HEK293 (cell line): ENCODE measurements around the gene FHL3.
"Not testable (repeated sequence)": the region's sequence is repeated elsewhere in the genome, so short reads cannot be mapped to it uniquely, and the experiment has no call there.

Experiments
- CTCF ChIA-PET: fragments of 350-600 bp; formaldehyde crosslinking; extraction: SDS; loops from one replicate; lab custom pipeline; 2021; ENCODE audit warnings: antibody characterized with exemption; lab: Yijun Ruan, JAX
- POLR2A ChIA-PET: fragments of 300-600 bp; formaldehyde crosslinking; extraction: SDS; loops from one replicate; lab custom pipeline; 2020; ENCODE audit warnings: antibody characterized with exemption, inconsistent platforms; lab: Yijun Ruan, JAX
- H3K27ac ChIP-seq: fragments of 200-500 bp; sonication (Bioruptor generic); 2 replicates; pipeline ENCODE4 v1.5.1; 2014; ENCODE audit warnings: low read depth, low read length, control low read depth, inconsistent platforms; ENCODE audit errors: extremely low read depth
- H3K36me3 ChIP-seq, 2 experiments: fragments of 200-500 bp in 1 of 2; sonication (Bioruptor generic) in 1 of 2; 1 replicate in 1 of 2; 2 replicates in 1 of 2; pipeline ENCODE4 v1.5.1; 2014 to 2017; ENCODE audit warnings: inconsistent platforms in 2 of 2, low read length in 2 of 2; ENCODE audit not compliant: control insufficient read depth in 2 of 2, insufficient read depth in 1 of 2
- H3K4me1 ChIP-seq: fragments of 200-500 bp; sonication (Bioruptor generic); 2 replicates; pipeline ENCODE4 v1.5.1; 2014; ENCODE audit warnings: mild to moderate bottlenecking, low read length, inconsistent platforms; ENCODE audit not compliant: control insufficient read depth, insufficient read depth
- H3K4me3 ChIP-seq: 2 replicates; pipeline ENCODE4 v1.5.1; 2011; ENCODE audit warnings: low read depth, mild to moderate bottlenecking, control low read depth, low read length, moderate library complexity
- H3K9me3 ChIP-seq: fragments of 200-500 bp; sonication (Bioruptor generic); 2 replicates; pipeline ENCODE4 v1.5.1; 2014; ENCODE audit warnings: low read depth, low read length, inconsistent platforms; ENCODE audit not compliant: control insufficient read depth, insufficient read depth
- BCL6B ChIP-seq: fragments of 450-650 bp; formaldehyde crosslinking; IDR thresholded peaks from 2 replicates; pipeline ENCODE4 v1.5.1; 2017; ENCODE audit warnings: missing biosample characterization, missing genetic modification characterization
- CTCF ChIP-seq: fragments of 450-650 bp; formaldehyde crosslinking; IDR thresholded peaks from 2 replicates; pipeline ENCODE4 v1.5.1; 2016; ENCODE audit warnings: missing biosample characterization, missing genetic modification characterization
- FEZF1 ChIP-seq: fragments of 450-650 bp; formaldehyde crosslinking; IDR thresholded peaks from 2 replicates; pipeline ENCODE4 v1.5.1; 2016; ENCODE audit warnings: missing biosample characterization, missing genetic modification characterization
- TRIM28 ChIP-seq: IDR thresholded peaks from 2 replicates; pipeline ENCODE4 v1.6.1; 2011; ENCODE audit warnings: low read length, control low read depth, borderline replicate concordance
- ZBTB21 ChIP-seq: fragments of 450-650 bp; formaldehyde crosslinking; IDR thresholded peaks from 2 replicates; pipeline ENCODE4 v1.5.1; 2017; ENCODE audit warnings: missing biosample characterization, missing genetic modification characterization
- ZNF10 ChIP-seq: fragments of 450-650 bp; formaldehyde crosslinking; IDR thresholded peaks from 2 replicates; pipeline ENCODE4 v1.5.1; 2017; ENCODE audit warnings: missing biosample characterization, missing genetic modification characterization
- ZNF121 ChIP-seq: fragments of 450-650 bp; formaldehyde crosslinking; IDR thresholded peaks from 2 replicates; pipeline ENCODE4 v1.5.1; 2016; ENCODE audit warnings: missing biosample characterization, missing genetic modification characterization
- ZNF26 ChIP-seq: fragments of 450-650 bp; formaldehyde crosslinking; IDR thresholded peaks from 2 replicates; pipeline ENCODE4 v1.5.1; 2016; ENCODE audit warnings: missing biosample characterization, missing genetic modification characterization
- ZNF274 ChIP-seq, 2 experiments: fragments of 200-500 bp in 1 of 2; fragments of 450-650 bp in 1 of 2; sonication (Bioruptor generic) in 1 of 2; formaldehyde crosslinking in 1 of 2; IDR thresholded peaks; 2 replicates each; pipeline versions ENCODE4 v1.5.1 to v1.6.1; 2014 to 2016; ENCODE audit warnings: borderline replicate concordance in 1 of 2, inconsistent platforms in 1 of 2, low read length in 1 of 2, missing biosample characterization in 1 of 2, missing genetic modification characterization in 1 of 2
- ZNF292 ChIP-seq: fragments of 450-650 bp; formaldehyde crosslinking; IDR thresholded peaks from 2 replicates; pipeline ENCODE4 v1.5.1; 2016; ENCODE audit warnings: low read depth, missing biosample characterization, missing genetic modification characterization, borderline replicate concordance
- ZNF354C ChIP-seq: fragments of 450-650 bp; formaldehyde crosslinking; IDR thresholded peaks from 2 replicates; pipeline ENCODE4 v1.5.1; 2016; ENCODE audit warnings: missing biosample characterization, missing genetic modification characterization, low read depth, borderline replicate concordance
- ZNF645 ChIP-seq: fragments of 450-650 bp; formaldehyde crosslinking; IDR thresholded peaks from 2 replicates; pipeline ENCODE4; 2016; ENCODE audit warnings: missing biosample characterization, missing genetic modification characterization
- ZNF654 ChIP-seq: fragments of 450-650 bp; formaldehyde crosslinking; IDR thresholded peaks from 2 replicates; pipeline ENCODE4 v1.5.1; 2016; ENCODE audit warnings: low read depth, missing biosample characterization, missing genetic modification characterization

Gene FHL3

GRCh38 chr1:37983546-37983945, 21.8 kb downstream of the FHL3 start:
- Histone ChIP-seq H3K9me3 (no peaks in the 10 kb centered on the region), H3K27ac (no peak overlapping the region), H3K4me3 (no peak overlapping the region), H3K4me1 (peaks cover 3% of the 10 kb centered on the region; the same call in 1 of the 2 replicates), H3K36me3 (peaks cover 78 to 98% of the 10 kb centered on the region in 2 experiments)
- POLR2A ChIA-PET, result interaction anchor here (0.6 to 0.7 kb wide), 2 partner anchors 108 to 147 kb away, joined by 5 read pairs; no protein-coding TSS in a partner anchor
- CTCF ChIA-PET, result no interaction called here
- TF ChIP-seq TRIM28 (no peak), FEZF1 (no peak), ZNF645 (no peak), ZNF121 (tag by site-specific recombination) (peak; percentile 86), ZNF274 (IDR thresholded peaks at IDR 0.05; ENCODE audit: low read length) (no peak), ZNF274 (tag by site-specific recombination; IDR thresholded peaks at IDR 0.05; ENCODE audit: borderline replicate concordance) (no peak), ZNF26 (tag by site-specific recombination) (no peak)

GRCh38 chr1:37978541-37978940, 26.8 kb downstream of the FHL3 start:
- CTCF ChIA-PET, result interaction anchor here (0.6 to 1.0 kb wide), 2 partner anchors 51 to 125 kb away, joined by 3 to 4 read pairs; no protein-coding TSS in a partner anchor
- H3K36me3 ChIP-seq, result peaks cover 77 to 99% of the 10 kb centered on the region in 2 experiments
- no peaks in the 10 kb centered on the region for H3K9me3 ChIP-seq
- no peaks in the 10 kb centered on the region for H3K4me1 ChIP-seq
- no peak overlapping the region for H3K27ac ChIP-seq
- TF ChIP-seq ZNF354C (tag by site-specific recombination) (no peak), ZNF10 (tag by site-specific recombination) (no peak), ZNF292 (no peak), BCL6B (no peak), ZBTB21 (tag by site-specific recombination) (no peak)
- POLR2A ChIA-PET, result interaction anchor here (0.5 kb wide), 1 partner anchor 440 kb away, joined by 5 read pairs; no protein-coding TSS in a partner anchor
- no peak overlapping the region for H3K4me3 ChIP-seq

GRCh38 chr1:37975083-37975482, 30.2 kb downstream of the FHL3 start:
- H3K4me3 ChIP-seq, POLR2A ChIA-PET, H3K9me3 ChIP-seq, H3K4me1 ChIP-seq, H3K27ac ChIP-seq: not testable (repeated sequence)
- 0 out of 2 replicates have a peak, but pooled peaks have one; percentile 33 for TF ChIP-seq CTCF
- peak; percentile 66 for TF ChIP-seq ZNF654 (tag by site-specific recombination)
- H3K36me3 ChIP-seq, result peaks cover 57 to 85% of the 10 kb centered on the region in 2 experiments
- CTCF ChIA-PET, result interaction anchor here (0.7 to 1.6 kb wide), 10 partner anchors 37 to 1007 kb away, joined by 3 to 7 read pairs (median 4); no protein-coding TSS in a partner anchor
